Peyer's patch (tissue), 4 donors: ENCODE results near the gene GPAM.

ENCODE experiments used
- CTCF ChIP-seq, 6 experiments: fragments of 450-650 bp in 4 of 6; fragments of 200-600 bp in 2 of 6; sonication (generic) in 1 of 6; IDR thresholded peaks; one replicate each; pipeline ENCODE4 v1.5.1; 2017 to 2019; ENCODE audit warnings: antibody characterized with exemption in 6 of 6, mild to moderate bottlenecking in 3 of 6, moderate library complexity in 1 of 6
- POLR2A ChIP-seq, 2 donors: fragments of 450-650 bp; IDR thresholded peaks; one replicate each; pipeline ENCODE4 v1.5.1; 2017; ENCODE audit warnings: antibody characterized with exemption in 2 of 2, mild to moderate bottlenecking in 2 of 2, moderate library complexity in 2 of 2

GRCh38 chr10:112166800-112167199 is 16.8 kb downstream of the GPAM start:
- no peak for TF ChIP-seq POLR2A (IDR thresholded peaks at IDR 0.05)
- no peak for TF ChIP-seq CTCF (IDR thresholded peaks at IDR 0.05)
